Measurements from ENCODE around the gene BMP8B.

The BMP8B gene

DNA sequence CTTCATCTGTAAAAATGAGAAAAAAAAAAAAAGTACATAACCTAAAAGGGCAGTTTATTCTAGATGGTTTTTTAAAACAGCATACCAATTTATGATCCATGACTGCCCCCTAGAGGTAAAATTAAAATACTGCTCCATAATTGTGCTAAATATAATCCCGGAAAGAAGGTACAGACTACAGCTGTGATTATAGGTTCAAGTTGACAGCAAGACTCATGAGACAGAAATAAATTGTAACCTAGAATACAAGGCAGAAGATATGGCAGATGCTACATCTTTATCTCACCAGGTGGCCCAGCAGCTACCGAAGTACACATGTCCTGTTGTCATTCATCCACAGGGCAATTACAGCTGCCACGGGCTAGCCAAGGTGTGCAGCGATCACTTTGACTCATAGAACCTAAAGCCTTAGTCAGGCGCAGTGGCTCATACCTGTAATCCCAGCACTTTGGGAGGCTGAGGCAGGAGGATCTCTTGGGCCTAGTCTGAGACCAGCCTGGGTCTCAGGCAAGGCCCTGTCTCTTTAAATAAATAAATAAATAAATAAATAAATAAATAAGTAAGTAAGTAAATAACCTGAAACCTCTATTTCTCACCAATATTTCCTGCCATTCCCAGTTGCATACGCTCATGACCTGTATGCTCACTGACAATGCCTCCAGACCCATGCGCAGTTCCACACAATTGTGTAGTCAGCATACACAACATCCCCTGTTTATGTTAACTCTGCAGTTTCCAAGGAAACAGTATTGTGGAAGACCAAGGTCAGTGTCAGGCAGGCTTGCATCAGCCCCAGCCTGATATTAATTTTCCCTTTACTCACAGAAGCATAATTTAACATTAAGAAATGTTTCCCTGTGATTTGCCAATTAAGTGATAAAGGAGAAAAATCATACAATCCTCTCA is 68.3 kb downstream of the BMP8B start:
- TF ChIP-seq, protein P1, sequence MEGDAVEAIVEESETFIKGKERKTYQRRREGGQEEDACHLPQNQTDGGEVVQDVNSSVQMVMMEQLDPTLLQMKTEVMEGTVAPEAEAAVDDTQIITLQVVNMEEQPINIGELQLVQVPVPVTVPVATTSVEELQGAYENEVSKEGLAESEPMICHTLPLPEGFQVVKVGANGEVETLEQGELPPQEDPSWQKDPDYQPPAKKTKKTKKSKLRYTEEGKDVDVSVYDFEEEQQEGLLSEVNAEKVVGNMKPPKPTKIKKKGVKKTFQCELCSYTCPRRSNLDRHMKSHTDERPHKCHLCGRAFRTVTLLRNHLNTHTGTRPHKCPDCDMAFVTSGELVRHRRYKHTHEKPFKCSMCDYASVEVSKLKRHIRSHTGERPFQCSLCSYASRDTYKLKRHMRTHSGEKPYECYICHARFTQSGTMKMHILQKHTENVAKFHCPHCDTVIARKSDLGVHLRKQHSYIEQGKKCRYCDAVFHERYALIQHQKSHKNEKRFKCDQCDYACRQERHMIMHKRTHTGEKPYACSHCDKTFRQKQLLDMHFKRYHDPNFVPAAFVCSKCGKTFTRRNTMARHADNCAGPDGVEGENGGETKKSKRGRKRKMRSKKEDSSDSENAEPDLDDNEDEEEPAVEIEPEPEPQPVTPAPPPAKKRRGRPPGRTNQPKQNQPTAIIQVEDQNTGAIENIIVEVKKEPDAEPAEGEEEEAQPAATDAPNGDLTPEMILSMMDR (IDR thresholded peaks at IDR 0.05; ENCODE audit: low read length, missing control alignments): peak; percentile 51
- H3K4me3 ChIP-seq (replicated peaks; ENCODE audit: low read depth, low read length): no peak overlapping the region
- DNase-seq (ENCODE audit: low read depth): peak; percentile 81

DNA sequence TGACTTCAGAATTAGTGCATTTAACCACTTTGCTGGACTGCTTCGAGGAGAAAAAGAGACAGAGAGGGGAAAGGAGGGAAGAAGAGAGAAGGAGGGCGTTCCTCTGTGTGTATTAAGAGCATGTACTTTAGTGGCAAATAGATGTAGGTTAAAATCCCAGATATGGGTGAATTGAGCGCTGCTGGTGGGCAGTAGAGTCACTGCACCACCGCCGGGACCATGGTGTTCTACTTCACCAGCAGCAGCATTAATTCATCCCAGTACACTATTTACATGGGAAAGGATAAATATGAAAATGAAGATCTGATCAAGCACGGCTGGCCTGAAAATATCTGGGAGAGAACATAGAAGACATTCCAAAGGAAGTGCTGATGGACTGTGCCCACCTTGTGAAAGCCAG is 70.9 kb downstream of the BMP8B start:
- H3K4me3 ChIP-seq (replicated peaks; ENCODE audit: low read depth, low read length): no peak overlapping the region
- TF ChIP-seq, protein P1 (IDR thresholded peaks at IDR 0.05; ENCODE audit: low read length, missing control alignments): no peak
- DNase-seq (ENCODE audit: low read depth): no peak

DNA sequence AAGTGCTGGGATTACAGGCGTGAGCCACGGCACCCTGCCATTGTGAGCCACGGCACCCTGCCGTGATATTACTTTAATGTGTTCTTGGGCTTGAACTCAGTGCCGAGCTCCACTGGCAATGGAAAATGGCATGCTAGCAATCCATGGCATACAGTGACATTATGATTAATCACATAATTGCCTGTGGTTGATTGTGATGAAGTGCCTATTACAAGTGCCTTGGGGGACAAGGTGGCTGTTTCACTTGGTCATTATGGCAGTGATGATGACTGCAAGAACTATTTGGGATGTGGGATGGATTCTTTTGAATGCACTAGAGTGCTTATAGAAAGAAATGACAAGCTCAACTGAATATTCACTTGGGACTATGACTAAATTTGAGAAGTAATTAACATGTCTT is 75.1 kb downstream of the BMP8B start:
- no peak overlapping the region for H3K4me3 ChIP-seq (replicated peaks; ENCODE audit: low read depth, low read length)
- no peak for DNase-seq (ENCODE audit: low read depth)
- TF ChIP-seq, protein P1 (IDR thresholded peaks at IDR 0.05; ENCODE audit: low read length, missing control alignments): no peak

DNA sequence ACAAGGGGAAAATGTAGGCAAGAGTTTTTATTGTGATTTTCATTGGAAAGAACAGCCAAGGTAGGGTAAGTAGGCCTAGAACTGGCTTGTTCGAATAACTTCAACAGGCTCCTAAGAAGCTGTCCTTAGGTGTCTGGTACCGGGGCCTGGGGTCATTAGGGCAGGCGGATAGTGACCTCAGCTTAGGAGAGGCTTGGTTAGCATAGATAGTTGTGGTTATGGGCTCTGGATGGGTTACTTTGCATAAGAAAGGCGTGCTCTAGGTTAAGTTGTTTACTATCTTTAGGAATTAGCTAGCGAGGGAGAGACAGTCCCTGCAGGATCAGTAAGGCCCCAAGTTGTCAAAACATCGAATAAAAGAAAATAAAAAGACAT is 76.7 kb downstream of the BMP8B start:
- DNase-seq (ENCODE audit: low read depth): no peak
- H3K4me3 ChIP-seq (replicated peaks; ENCODE audit: low read depth, low read length): no peak overlapping the region
- TF ChIP-seq, protein P1 (IDR thresholded peaks at IDR 0.05; ENCODE audit: low read length, missing control alignments): no peak

DNA sequence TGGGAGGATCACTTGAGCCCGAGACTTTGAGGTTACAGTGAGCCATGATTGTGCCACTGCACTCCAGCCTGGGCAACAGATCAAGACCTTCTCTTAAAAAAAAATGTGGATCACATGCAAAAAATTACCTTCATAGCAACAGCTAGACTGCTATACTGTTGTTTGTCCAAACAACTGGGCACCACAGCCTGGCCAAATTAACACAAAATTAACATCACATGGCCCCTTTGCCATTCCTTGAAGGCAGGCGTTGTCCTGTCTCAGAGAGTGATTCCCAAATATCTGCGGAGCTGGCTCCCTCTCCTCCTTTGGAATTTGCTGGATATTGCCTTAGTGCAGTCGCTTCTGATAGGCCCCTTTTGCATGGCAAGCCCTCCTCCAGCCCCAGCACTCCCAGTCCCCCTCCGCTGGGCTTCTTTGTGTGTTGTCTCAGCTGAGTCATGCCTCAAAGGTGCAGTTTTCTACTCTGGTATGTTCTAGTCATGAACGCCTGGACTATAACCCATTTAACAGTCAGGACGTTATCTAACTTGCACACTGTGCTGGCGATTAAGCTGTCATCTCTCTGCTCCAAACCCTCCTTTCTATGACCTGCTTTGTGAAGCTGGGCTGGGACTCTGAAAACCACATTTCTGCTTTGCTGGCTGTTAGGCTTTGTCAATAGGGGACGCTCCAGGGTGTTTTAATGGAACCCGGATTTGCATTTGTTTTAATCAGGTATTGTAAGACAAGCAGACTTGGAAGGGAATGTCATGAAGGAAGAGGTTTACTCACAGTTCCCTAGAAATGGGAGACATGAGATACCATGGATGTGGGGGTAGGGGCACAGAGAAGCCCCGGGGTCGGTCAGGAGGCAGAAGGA is 77.3 kb downstream of the BMP8B start:
- H3K4me3 ChIP-seq (replicated peaks; ENCODE audit: low read depth, low read length): no peak overlapping the region
- DNase-seq (ENCODE audit: low read depth): peak; percentile 62
- TF ChIP-seq, protein P1 (IDR thresholded peaks at IDR 0.05; ENCODE audit: low read length, missing control alignments): peak; percentile 28

DNA sequence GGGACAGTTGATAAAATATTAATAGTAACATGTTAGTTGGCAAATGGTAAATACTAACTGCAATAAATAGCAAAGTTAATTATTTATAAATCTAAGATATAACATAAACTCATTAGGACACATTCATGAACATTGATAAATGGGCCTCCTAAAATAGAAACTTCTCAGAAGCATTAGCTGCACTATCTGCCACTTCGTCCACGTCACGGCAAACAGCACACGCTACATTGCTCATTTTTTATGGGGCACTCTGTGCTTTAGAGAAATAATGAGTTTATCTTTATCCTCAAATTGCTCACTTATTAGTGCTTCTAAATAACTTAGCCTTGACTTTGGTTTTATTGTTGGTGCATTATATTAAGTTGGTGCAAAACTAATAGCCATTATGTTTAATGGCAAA is 81.2 kb downstream of the BMP8B start:
- no peak for DNase-seq (ENCODE audit: low read depth)
- no peak overlapping the region for H3K4me3 ChIP-seq (replicated peaks; ENCODE audit: low read depth, low read length)
- TF ChIP-seq, protein P1 (IDR thresholded peaks at IDR 0.05; ENCODE audit: low read length, missing control alignments): no peak
